Measurements from ENCODE around the gene DMRT3.

GRCh38 chr9:935348-935965, 41.0 kb upstream of the DMRT3 start:
- TF ChIP-seq CTCF (IDR thresholded peaks at IDR 0.05; ENCODE audit: low read depth, low read length, poor library complexity, severe bottlenecking) (no peak), EZH2phosphoT487 (IDR thresholded peaks at IDR 0.05; ENCODE audit: borderline replicate concordance, low read length) (no peak; the same call in 1 of the 2 replicates)
